ENCODE data around the gene ITPR1.

Gene ITPR1

DNA sequence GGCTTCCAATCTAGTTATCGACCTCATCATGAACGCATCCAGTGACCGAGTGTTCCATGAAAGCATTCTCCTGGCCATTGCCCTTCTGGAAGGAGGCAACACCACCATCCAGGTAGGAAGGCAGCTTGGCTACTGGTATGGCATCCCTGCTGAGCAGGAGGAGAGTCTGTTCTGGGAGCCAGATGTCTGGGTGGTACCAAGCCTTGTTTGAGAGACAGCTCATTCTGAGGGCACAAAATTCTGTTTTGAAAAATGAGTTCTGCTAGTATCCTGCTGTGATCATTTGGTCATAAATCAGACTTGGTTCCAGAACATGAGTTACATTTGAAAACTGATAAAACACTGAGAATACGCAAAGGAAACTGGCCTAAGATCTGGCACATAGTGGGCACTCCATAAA is 242.1 kb downstream of the ITPR1 start:
- H3K27me3 ChIP-seq (ENCODE audit: insufficient read depth, poor library complexity, severe bottlenecking): no peaks in the 10 kb centered on the region
- DNase-seq (ENCODE audit: low read depth in 1 of 2, low spot score in 1 of 2): no peak
- no peak overlapping the region for H3K4me3 ChIP-seq (replicated peaks; ENCODE audit: insufficient read depth, low read length)
- TF ChIP-seq POLR2AphosphoS5 (IDR thresholded peaks at IDR 0.05; ENCODE audit: low read depth) (no peak), CTCF (IDR thresholded peaks at IDR 0.05; ENCODE audit: insufficient read depth, low read length) (no peak), REST (IDR thresholded peaks at IDR 0.05; ENCODE audit: insufficient replicate concordance, low read depth) (no peak), GABPA (IDR thresholded peaks at IDR 0.05; ENCODE audit: low read depth) (no peak), SPI1 (IDR thresholded peaks at IDR 0.05; ENCODE audit: borderline replicate concordance, low read depth) (no peak)
- no peak overlapping the region for H3K27ac ChIP-seq (replicated peaks)

GRCh38 chr3:4736284-4736861 is 243.2 kb downstream of the ITPR1 start:
- TF ChIP-seq SPI1 (IDR thresholded peaks at IDR 0.05; ENCODE audit: borderline replicate concordance, low read depth): no peak
- TF ChIP-seq POLR2AphosphoS5 (IDR thresholded peaks at IDR 0.05; ENCODE audit: low read depth): no peak
- no peak for TF ChIP-seq GABPA (IDR thresholded peaks at IDR 0.05; ENCODE audit: low read depth)
- TF ChIP-seq CTCF (IDR thresholded peaks at IDR 0.05; ENCODE audit: insufficient read depth, low read length): no peak
- TF ChIP-seq REST (IDR thresholded peaks at IDR 0.05; ENCODE audit: insufficient replicate concordance, low read depth): no peak
- no peaks in the 10 kb centered on the region for H3K27me3 ChIP-seq (ENCODE audit: insufficient read depth, poor library complexity, severe bottlenecking)
- no peak for DNase-seq (ENCODE audit: low read depth in 1 of 2, low spot score in 1 of 2)
- no peak overlapping the region for H3K4me3 ChIP-seq (replicated peaks; ENCODE audit: insufficient read depth, low read length)
- no peak overlapping the region for H3K27ac ChIP-seq (replicated peaks)

GRCh38 chr3:4738737-4739274 is 245.7 kb downstream of the ITPR1 start:
- Histone ChIP-seq H3K27me3 (ENCODE audit: insufficient read depth, poor library complexity, severe bottlenecking) (no peaks in the 10 kb centered on the region), H3K4me3 (replicated peaks; ENCODE audit: insufficient read depth, low read length) (no peak overlapping the region), H3K27ac (replicated peaks) (no peak overlapping the region)
- TF ChIP-seq CTCF (IDR thresholded peaks at IDR 0.05; ENCODE audit: insufficient read depth, low read length) (no peak), SPI1 (IDR thresholded peaks at IDR 0.05; ENCODE audit: borderline replicate concordance, low read depth) (no peak), REST (IDR thresholded peaks at IDR 0.05; ENCODE audit: insufficient replicate concordance, low read depth) (no peak), GABPA (IDR thresholded peaks at IDR 0.05; ENCODE audit: low read depth) (no peak), POLR2AphosphoS5 (IDR thresholded peaks at IDR 0.05; ENCODE audit: low read depth) (no peak)
- DNase-seq (ENCODE audit: low read depth in 1 of 2, low spot score in 1 of 2): peak in 1 of 2 experiments; percentile 21

Measured in HL-60 (cell line).